ENCODE measurements around the gene TMEM38A.
A peak's percentile ranks its signal among the peaks of the same experiment; 100 is the strongest.
"Not testable (repeated sequence)": the region's sequence is repeated elsewhere in the genome, so short reads cannot be mapped to it uniquely, and the experiment has no call there.

The TMEM38A gene

DNA sequence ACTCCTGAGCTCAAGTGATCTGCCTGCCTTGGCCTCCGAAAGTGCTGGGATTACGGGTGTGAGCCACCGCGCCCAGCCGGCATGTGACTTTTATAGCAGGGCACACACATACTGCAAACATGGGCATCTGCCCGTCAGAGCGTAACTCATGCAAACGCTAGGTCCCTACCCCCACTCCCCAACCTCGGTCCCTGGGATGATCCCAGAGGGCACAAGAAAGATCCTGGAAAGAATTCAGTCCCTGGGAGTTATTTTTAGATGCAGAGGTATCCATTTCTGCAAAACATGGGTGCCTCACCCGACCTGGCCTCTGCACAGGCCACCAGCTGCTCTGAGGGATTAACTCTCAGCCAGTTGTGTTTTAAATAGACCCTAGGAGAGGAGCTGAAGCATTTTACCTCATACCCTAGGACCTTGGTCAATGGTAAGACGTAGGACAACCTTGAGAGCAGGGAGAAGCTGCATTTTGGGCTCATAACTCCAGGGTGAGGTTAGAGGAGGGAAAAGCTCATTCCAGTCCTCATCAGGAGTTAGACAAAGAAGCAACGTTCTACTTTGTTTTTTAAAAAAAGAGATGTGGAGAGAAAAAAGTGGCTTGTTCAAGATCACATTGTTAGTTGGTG, 10.8 kb downstream of the TMEM38A start:
- Mint-ChIP-seq H3K9me3 (no peaks in the 10 kb centered on the region), H3K4me3 (no peak overlapping the region), H3K27me3 (peaks cover 0 to 4% of the 10 kb centered on the region in 2 donors), H3K27ac (no peak overlapping the region), H3K36me3 (ENCODE audit: insufficient read depth) (no peaks in the 10 kb centered on the region), H3K4me1 (ENCODE audit: low read depth in 2 of 2) (no peaks in the 10 kb centered on the region)
- ATAC-seq (replicated peaks) (no peak), DNase-seq (no peak)

DNA sequence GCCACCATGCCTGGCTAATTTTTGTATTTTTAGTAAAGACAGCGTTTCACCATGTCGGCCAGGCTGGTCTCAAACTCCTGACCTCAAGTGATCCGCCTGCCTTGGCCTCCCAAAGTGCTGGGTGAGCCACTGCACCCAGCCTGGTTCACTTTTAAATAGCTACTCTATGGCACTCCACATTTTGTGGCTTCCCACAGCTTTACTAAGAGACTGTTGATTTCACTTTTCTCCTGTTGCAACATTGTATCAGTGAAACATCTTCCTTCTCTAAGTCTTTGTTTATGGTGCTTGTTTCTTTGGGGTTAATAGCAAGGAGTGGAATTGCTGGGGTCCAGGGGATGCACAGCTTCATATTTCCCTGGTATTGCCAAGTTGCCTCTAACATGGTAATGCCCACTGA, 12.3 kb downstream of the TMEM38A start:
- Mint-ChIP-seq H3K27ac (no peak overlapping the region), H3K36me3 (ENCODE audit: insufficient read depth) (no peaks in the 10 kb centered on the region), H3K9me3 (no peaks in the 10 kb centered on the region), H3K4me1 (ENCODE audit: low read depth in 2 of 2) (no peaks in the 10 kb centered on the region), H3K4me3 (no peak overlapping the region), H3K27me3 (peaks cover 9 to 12% of the 10 kb centered on the region in 2 donors)
- ATAC-seq (replicated peaks): no peak
- DNase-seq: no peak

DNA sequence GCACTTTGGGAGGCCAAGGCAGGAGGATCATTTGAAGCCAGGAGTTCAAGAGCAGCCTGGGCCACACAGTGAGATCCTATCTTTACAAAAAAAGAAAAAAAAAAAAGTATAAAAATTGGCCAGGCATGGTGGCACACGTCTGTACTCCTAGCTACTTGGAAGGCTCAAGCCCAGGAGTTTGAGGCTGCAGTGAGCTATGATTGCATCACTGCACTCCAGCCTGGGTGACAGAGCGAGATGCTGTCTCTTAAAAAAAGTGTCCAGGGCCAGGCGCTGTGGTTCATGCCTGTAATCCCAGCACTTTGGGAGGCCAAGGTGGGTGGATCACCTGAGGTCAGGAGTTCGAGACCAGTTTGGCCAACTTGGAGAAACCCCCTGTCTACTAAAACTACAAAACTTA, 12.9 kb downstream of the TMEM38A start:
- H3K9me3 Mint-ChIP-seq; ATAC-seq (replicated peaks); H3K36me3 Mint-ChIP-seq (ENCODE audit: insufficient read depth); DNase-seq; H3K27ac Mint-ChIP-seq; H3K4me3 Mint-ChIP-seq; H3K4me1 Mint-ChIP-seq (ENCODE audit: low read depth in 2 of 2): not testable (repeated sequence)
- H3K27me3 Mint-ChIP-seq: peaks cover 9 to 12% of the 10 kb centered on the region in 2 donors

DNA sequence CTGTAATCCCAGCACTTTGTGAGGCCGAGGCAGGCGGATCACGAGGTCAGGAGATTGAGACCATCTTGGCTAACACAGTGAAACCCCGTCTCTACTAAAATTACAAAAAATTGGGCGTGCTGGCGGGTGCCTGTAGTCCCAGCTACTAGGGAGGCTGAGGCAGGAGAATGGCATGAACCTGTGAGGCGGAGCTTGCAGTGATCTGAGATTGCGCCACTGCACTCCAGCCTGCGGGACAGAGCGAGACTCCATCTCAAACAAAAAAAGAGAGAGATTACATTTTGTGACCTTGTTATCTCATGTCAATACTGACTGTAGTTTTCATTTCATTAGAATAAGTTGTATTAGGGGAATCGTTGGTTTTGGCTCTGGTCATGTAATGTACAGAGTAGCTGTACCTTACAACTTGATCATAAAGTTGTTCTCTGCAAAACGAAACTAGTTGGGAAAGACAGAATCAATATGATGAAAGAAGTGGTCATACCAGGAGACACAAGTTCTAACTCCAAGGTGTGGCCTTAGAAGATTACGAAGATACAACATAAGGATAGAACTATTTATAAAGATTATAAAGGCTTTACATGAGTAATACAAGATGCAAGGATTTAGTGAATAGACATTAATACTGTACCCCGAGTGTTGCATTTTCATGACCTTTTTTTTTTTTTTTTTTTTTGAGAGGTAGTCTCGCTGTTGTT, 15.3 kb downstream of the TMEM38A start:
- peaks cover 12 to 17% of the 10 kb centered on the region in 2 donors for H3K27me3 Mint-ChIP-seq
- no peaks in the 10 kb centered on the region for H3K36me3 Mint-ChIP-seq (ENCODE audit: insufficient read depth)
- ATAC-seq (replicated peaks): no peak
- H3K4me3 Mint-ChIP-seq: no peak overlapping the region
- no peaks in the 10 kb centered on the region for H3K9me3 Mint-ChIP-seq
- no peak overlapping the region for H3K27ac Mint-ChIP-seq
- H3K4me1 Mint-ChIP-seq (ENCODE audit: low read depth in 2 of 2): no peaks in the 10 kb centered on the region
- no peak for DNase-seq

DNA sequence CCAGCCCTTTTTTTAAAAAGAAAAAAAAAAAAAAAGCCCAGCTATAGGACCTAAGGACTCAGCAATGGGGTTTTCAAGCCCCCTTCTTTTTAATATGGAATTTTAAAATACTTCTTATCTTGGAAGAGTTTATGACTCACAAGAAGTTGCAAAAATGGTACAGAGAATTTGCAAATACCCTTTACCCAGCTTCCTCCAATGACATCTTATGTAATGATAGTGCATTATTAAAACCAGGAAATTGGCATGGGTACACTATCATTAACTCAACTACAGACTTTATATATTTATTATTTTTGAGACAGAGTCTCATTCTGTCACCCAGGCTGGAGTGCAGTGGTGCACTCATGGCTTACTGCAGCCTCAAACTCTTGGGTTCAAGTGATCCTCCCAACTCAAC, 16.1 kb downstream of the TMEM38A start:
- no peak overlapping the region for H3K27ac Mint-ChIP-seq
- H3K27me3 Mint-ChIP-seq: peaks cover 12 to 20% of the 10 kb centered on the region in 2 donors
- no peak overlapping the region for H3K4me3 Mint-ChIP-seq
- no peak for ATAC-seq (replicated peaks)
- no peaks in the 10 kb centered on the region for H3K36me3 Mint-ChIP-seq (ENCODE audit: insufficient read depth)
- no peaks in the 10 kb centered on the region for H3K9me3 Mint-ChIP-seq
- no peaks in the 10 kb centered on the region for H3K4me1 Mint-ChIP-seq (ENCODE audit: low read depth in 2 of 2)
- DNase-seq: no peak

DNA sequence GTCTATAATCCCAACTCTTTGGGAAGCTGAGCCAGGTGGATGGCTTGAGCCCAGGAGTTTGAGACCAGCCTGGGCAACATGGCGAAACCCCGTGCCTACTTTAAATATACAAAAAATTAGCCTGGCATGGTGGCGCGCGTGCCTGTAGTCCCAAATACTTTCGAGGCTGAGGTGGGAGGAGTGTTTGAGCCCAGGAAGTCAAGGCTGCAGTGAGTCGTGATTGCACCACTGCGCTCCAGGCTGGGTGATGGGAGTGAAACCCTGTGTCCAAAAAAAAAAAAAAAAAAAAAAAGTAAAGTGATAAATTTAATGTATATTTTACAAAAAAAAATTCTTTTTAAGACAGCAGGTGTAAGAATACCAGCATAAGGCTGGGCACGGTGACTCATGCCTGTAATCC, 17.6 kb downstream of the TMEM38A start:
- H3K4me3 Mint-ChIP-seq: no peak overlapping the region
- H3K36me3 Mint-ChIP-seq (ENCODE audit: insufficient read depth): no peaks in the 10 kb centered on the region
- no peak for DNase-seq
- no peak for ATAC-seq (replicated peaks)
- H3K27me3 Mint-ChIP-seq: peaks cover 8 to 27% of the 10 kb centered on the region in 2 donors
- H3K9me3 Mint-ChIP-seq: no peaks in the 10 kb centered on the region
- H3K4me1 Mint-ChIP-seq (ENCODE audit: low read depth in 2 of 2): no peaks in the 10 kb centered on the region
- H3K27ac Mint-ChIP-seq: no peak overlapping the region

DNA sequence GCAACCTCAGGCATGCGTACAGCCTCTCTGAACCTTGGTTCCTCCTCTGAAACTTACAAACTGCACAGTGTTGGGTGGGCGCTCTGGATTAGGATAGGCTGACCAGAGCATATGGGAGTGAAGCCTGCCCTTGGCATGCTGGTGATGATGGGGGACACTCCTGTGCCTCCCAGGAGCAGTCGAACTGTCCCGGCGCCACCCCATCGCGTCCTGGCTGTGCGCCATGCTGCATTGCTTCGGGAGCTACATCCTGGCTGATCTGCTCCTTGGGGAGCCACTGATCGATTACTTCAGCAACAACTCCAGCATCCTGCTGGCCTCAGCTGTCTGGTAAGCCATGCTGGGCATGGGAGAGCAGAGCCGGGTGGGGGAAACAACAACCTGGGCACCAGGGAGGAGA, 18.9 kb downstream of the TMEM38A start:
- DNase-seq (no peak), ATAC-seq (replicated peaks) (no peak)
- Mint-ChIP-seq H3K27me3 (peaks cover 8 to 27% of the 10 kb centered on the region in 2 donors), H3K4me3 (no peak overlapping the region), H3K9me3 (no peaks in the 10 kb centered on the region), H3K4me1 (ENCODE audit: low read depth in 2 of 2) (no peaks in the 10 kb centered on the region), H3K27ac (no peak overlapping the region), H3K36me3 (ENCODE audit: insufficient read depth) (no peaks in the 10 kb centered on the region)

DNA sequence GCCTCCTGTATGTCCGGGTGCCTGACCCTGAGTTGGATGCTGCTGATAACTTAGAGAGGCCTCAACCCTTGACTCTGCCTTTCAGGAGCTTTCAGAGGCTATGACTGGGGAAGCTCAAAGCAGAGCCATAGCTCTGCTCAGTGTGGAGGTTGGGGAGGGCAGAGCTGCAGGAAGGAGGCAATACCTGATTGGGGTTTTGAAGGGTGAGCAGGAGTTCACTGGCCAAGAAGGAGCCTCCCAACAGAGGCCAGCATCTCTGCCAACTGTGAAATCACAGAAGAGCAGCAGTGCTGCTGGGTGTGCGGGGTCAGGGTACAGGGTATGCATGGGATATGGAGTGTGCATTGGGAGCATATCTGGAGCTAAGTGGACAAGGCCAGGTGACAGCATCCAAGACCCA, 21.6 kb downstream of the TMEM38A start:
- Mint-ChIP-seq H3K27me3 (peaks cover 6 to 38% of the 10 kb centered on the region in 2 donors), H3K27ac (no peak overlapping the region), H3K4me3 (no peak overlapping the region), H3K9me3 (no peaks in the 10 kb centered on the region), H3K4me1 (ENCODE audit: low read depth in 2 of 2) (no peaks in the 10 kb centered on the region), H3K36me3 (ENCODE audit: insufficient read depth) (no peaks in the 10 kb centered on the region)
- no peak for DNase-seq
- ATAC-seq (replicated peaks): no peak

DNA sequence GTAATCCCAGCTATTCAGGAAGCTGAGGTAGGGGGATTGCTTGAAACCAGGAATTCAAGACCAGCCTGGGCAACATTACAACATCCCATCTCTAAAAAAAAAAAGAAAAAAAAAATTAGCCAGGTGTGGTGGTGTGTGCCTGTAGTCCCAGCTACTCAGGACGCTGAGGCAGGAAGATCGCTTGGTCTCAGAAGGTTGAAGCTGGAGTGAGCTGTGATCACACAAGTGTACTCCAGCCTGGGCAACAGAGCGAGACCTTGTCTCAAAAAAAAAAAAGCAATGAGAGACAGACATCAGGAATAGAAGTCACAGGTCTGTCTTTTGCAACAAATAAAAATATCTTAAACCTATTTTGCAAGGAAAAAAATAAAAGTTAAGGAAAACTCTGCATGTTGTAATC, 23.3 kb downstream of the TMEM38A start:
- Mint-ChIP-seq H3K4me1 (ENCODE audit: low read depth in 2 of 2) (no peaks in the 10 kb centered on the region), H3K4me3 (no peak overlapping the region), H3K27ac (peak overlapping the region in 1 of 2 donors; percentile 8), H3K36me3 (ENCODE audit: insufficient read depth) (no peaks in the 10 kb centered on the region), H3K9me3 (no peaks in the 10 kb centered on the region), H3K27me3 (peaks cover 0 to 31% of the 10 kb centered on the region in 2 donors)
- ATAC-seq (replicated peaks): no peak
- no peak for DNase-seq

DNA sequence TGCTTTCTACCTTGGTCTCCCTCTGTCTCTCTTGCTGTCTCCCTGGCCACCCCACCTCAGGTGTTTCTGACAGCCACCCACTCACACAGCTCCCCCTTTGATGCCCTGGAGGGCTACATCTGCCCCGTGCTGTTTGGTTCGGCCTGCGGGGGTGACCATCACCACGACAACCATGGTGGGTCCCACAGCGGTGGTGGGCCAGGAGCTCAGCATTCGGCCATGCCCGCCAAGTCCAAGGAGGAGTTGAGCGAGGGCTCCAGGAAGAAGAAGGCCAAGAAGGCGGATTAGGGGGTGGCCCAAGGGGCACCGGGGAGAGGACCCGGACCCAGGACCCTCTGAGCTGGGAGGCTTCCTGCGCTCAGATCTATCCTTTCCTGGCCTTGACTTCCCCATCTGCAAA, 27.1 kb downstream of the TMEM38A start:
- Mint-ChIP-seq H3K36me3 (ENCODE audit: insufficient read depth) (no peaks in the 10 kb centered on the region), H3K4me3 (no peak overlapping the region), H3K27ac (no peak overlapping the region), H3K4me1 (ENCODE audit: low read depth in 2 of 2) (no peaks in the 10 kb centered on the region), H3K9me3 (peaks cover 0 to 2% of the 10 kb centered on the region in 2 donors), H3K27me3 (peaks cover 0 to 13% of the 10 kb centered on the region in 2 donors)
- DNase-seq (no peak), ATAC-seq (replicated peaks) (no peak)

DNA sequence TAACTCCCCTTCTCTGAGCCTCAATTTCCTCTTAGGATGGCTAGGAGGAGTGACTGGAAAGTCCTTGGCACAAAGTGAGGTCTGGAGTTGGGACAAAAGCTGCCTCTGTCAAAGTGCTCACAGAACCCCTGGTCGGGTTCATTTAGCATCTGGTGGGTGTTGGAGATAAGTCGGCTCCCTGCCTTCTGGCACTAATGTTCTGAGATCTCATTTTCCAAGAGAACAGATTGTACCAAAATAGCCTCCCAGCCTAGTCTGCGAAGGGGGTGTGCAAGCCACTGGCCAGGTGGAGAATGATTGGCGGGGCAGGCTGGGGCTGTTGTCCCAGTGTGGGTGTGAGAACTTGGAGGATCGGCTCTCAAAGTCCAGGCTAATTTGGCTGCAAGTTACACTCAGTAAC, 38.0 kb downstream of the TMEM38A start:
- Mint-ChIP-seq H3K4me3 (no peak overlapping the region), H3K27ac (no peak overlapping the region), H3K27me3 (peaks cover 0 to 9% of the 10 kb centered on the region in 2 donors), H3K4me1 (ENCODE audit: low read depth in 2 of 2) (no peaks in the 10 kb centered on the region), H3K36me3 (ENCODE audit: insufficient read depth) (no peaks in the 10 kb centered on the region), H3K9me3 (no peaks in the 10 kb centered on the region)
- no peak for ATAC-seq (replicated peaks)
- no peak for DNase-seq

DNA sequence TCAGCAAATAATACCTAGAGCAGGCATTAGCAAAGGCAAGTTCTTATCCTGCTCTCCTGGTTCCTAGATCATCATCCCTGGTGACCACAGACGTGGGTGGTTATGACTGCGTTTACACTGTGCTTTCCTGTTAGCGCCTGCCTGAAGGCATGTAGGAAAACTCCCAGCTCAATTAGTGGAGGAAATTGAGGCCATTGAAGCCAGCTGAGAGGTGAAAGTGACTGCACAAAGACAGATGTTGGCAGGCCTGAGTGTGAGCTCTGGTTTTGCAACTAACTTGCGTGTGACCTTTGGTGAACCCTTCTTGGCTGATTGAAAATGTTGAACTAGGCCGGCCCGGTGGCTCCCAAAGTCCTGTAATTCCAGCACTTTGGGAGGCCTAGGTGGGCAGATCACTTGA, 41.2 kb downstream of the TMEM38A start:
- no peaks in the 10 kb centered on the region for H3K36me3 Mint-ChIP-seq (ENCODE audit: insufficient read depth)
- no peaks in the 10 kb centered on the region for H3K4me1 Mint-ChIP-seq (ENCODE audit: low read depth in 2 of 2)
- ATAC-seq (replicated peaks) (no peak), DNase-seq (no peak)
- H3K27me3 Mint-ChIP-seq: peaks cover 2 to 15% of the 10 kb centered on the region in 2 donors
- H3K9me3 Mint-ChIP-seq: no peaks in the 10 kb centered on the region
- no peak overlapping the region for H3K27ac Mint-ChIP-seq
- H3K4me3 Mint-ChIP-seq: no peak overlapping the region

DNA sequence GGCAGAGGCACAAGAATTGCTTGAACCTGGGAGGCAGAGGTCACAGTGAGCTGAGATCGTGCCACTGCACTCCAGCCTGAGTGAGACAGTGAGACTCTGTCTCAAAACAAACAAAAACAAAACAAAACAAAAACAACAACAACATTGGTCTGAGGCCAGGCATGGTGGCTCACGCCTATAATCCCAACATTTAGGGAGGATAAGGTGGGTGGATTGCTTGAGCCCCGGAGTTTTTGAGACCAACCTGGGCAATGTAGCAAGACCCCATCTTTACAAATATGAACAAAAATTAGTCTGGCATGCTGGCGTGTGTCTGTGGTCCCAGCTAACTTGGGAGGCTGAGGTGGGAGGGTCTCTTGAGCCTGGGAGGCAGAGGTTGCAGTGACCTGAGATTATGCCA, 42.7 kb downstream of the TMEM38A start:
- Mint-ChIP-seq H3K9me3 (no peaks in the 10 kb centered on the region), H3K4me3 (no peak overlapping the region), H3K36me3 (ENCODE audit: insufficient read depth) (no peaks in the 10 kb centered on the region), H3K4me1 (ENCODE audit: low read depth in 2 of 2) (no peaks in the 10 kb centered on the region), H3K27ac (no peak overlapping the region), H3K27me3 (peaks cover 8 to 27% of the 10 kb centered on the region in 2 donors)
- DNase-seq: no peak
- no peak for ATAC-seq (replicated peaks)

DNA sequence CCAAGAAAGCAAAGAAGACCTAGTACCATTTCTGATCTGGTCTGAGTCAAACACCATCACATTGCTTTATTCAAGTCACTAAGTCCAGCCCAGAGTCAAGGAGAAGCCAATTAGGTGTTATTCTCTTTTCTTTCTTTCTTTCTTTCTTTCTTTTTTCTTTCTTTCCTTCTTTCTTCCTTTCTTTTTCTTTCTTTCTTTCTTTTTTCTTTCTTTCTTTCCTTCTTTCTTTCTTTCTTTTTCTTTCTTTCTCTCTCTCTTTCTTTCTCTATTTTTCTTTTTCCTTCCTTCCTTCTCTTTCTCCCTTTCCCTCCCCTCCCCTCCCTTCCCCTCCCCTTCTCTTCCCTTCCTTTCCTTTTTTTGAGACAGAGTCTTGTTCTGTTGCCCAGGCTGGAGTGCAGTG, 49.9 kb downstream of the TMEM38A start:
- H3K36me3 Mint-ChIP-seq (ENCODE audit: insufficient read depth); H3K4me1 Mint-ChIP-seq (ENCODE audit: low read depth in 2 of 2); H3K27ac Mint-ChIP-seq; DNase-seq; H3K4me3 Mint-ChIP-seq; H3K9me3 Mint-ChIP-seq; ATAC-seq (replicated peaks): not testable (repeated sequence)
- H3K27me3 Mint-ChIP-seq: peaks cover 22 to 35% of the 10 kb centered on the region in 2 donors

All from effector memory CD8-positive, alpha-beta T cell (primary cell).